Right lobe of liver (tissue), 6 donors: ENCODE measurements around the gene FMNL1. TPM values are rescaled to one million over a fixed set of nuclear protein-coding genes. Genes with fewer than 3 reads are reported as not detected.

Experiments used
- ATAC-seq, 4 donors: fragments of 200-7000 bp; cut with Tn5 transposase; one replicate each; pipeline ENCODE4 v1.9.1; 2020; ENCODE audit warnings: mild to moderate bottlenecking in 4 of 4, moderate library complexity in 4 of 4
- DNase-seq, 3 donors: peaks; one replicate each; pipeline ENCODE4 v3.0.0-alpha.2; 2020
- H3K27ac ChIP-seq, 3 donors: fragments of 200-600 bp; one replicate each; pipeline ENCODE4 v1.8.0; 2022
- H3K27me3 ChIP-seq, 2 donors: fragments of 200-600 bp; one replicate each; pipeline ENCODE4 v1.8.0; 2022
- H3K36me3 ChIP-seq, 4 donors: fragments of 200-600 bp; sonication (generic) in 1 of 4; one replicate each; pipeline versions ENCODE4 v1.5.1 to v1.8.0; 2017 to 2022; ENCODE audit warnings: control low read depth in 1 of 4
- H3K4me1 ChIP-seq, 4 donors: fragments of 200-600 bp; sonication (generic) in 1 of 4; one replicate each; pipeline versions ENCODE4 v1.5.1 to v1.8.0; 2017 to 2022; ENCODE audit warnings: control low read depth in 1 of 4
- H3K4me3 ChIP-seq, 3 donors: fragments of 200-600 bp; one replicate each; pipeline ENCODE4 v1.8.0; 2022
- H3K9me3 ChIP-seq, 4 donors: fragments of 200-600 bp; sonication (generic) in 1 of 4; one replicate each; pipeline versions ENCODE4 v1.5.1 to v1.8.0; 2017 to 2022; ENCODE audit warnings: control low read depth in 1 of 4
- CTCF ChIP-seq, 4 donors: fragments of 200-600 bp in 3 of 4; fragments of 450-650 bp in 1 of 4; IDR thresholded peaks; one replicate each; pipeline versions ENCODE4 v1.5.1 to v1.8.0; 2016 to 2022; ENCODE audit warnings: antibody characterized with exemption in 4 of 4, mild to moderate bottlenecking in 2 of 4
- POLR2A ChIP-seq: fragments of 450-650 bp; IDR thresholded peaks from one replicate; pipeline ENCODE4 v1.6.1; 2017; ENCODE audit warnings: antibody characterized with exemption, mild to moderate bottlenecking
- WGBS: methylation state at CpG from one replicate; pipeline ENCODE4 v1.1.6; 2018; ENCODE audit warnings: low coverage, low lambda C conversion rate; ENCODE audit not compliant: insufficient coverage; ENCODE audit errors: missing lambda C conversion rate; 5-methylcytosine and 5-hydroxymethylcytosine counted together
- intact Hi-C, 2 donors: fragments of 100-400 bp; cut with DNase I; formaldehyde crosslinking; loops; one replicate each; pipeline versions ENCODE4 v1.11.2 to v1.14.1; 2022
- total RNA-seq, 6 experiments: library from RNA; depleted of rRNA in 2 of 6; stranded (reverse); fragments of >200 nt in 2 of 6; fragmentation: NEBNext Ultra II Directional in 3 of 6; extraction: Animal tissue kit (Norgen Biotek cat#: 25700) in 3 of 6; gene quantifications; one replicate each; pipeline versions ENCODE4 v1.1.0 to v1.2.4, GENCODE V29; 2016 to 2023
- donor health status: DM: no; HTN: yes; CAD: no.
- donor health status: DM: no; HTN: no; CAD: no.
- donor health status: DM: no; HTN: no; CAD: no.
- donor health status: DM: no; HTN: yes; CAD: no.
- donor health status: DM: no; HTN: yes; CAD: no.

The FMNL1 gene
- total RNA-seq, 6 experiments from 2014 or later: 3.7 to 10.0 (median 5.1) TPM

GRCh38 chr17:45284176-45285140, 62.8 kb downstream of the FMNL1 start:
- ATAC-seq: peak; percentile 70 to 86 (median 82)
- peaks cover 0 to 51% (median 20%) of the 10 kb centered on the region in 4 donors for H3K36me3 ChIP-seq
- H3K4me1 ChIP-seq: peaks cover 0 to 25% (median 10%) of the 10 kb centered on the region in 4 donors
- peak overlapping the region in 2 of 3 donors; percentile 5 to 50 for H3K27ac ChIP-seq
- DNase-seq: peak; percentile 78 to 91 (median 78)
- no peak overlapping the region for H3K4me3 ChIP-seq
- 84% methylated on average over 10 of the region's 21 CpGs for WGBS
- H3K27me3 ChIP-seq: no peaks in the 10 kb centered on the region
- H3K9me3 ChIP-seq: no peaks in the 10 kb centered on the region
- intact Hi-C loops: loop anchor here (5.0 kb wide), 2 partner anchors 93 to 103 kb away; no protein-coding TSS in a partner anchor
- TF ChIP-seq POLR2A (no peak), CTCF (IDR thresholded peaks at IDR 0.05) (peak in 3 of 4 donors; percentile 12 to 33 (median 14))

GRCh38 chr17:45286286-45286685, 64.6 kb downstream of the FMNL1 start:
- no peaks in the 10 kb centered on the region for H3K9me3 ChIP-seq
- ATAC-seq (no peak), DNase-seq (no peak)
- H3K4me1 ChIP-seq: peaks cover 0 to 42% (median 18%) of the 10 kb centered on the region in 4 donors
- TF ChIP-seq CTCF (IDR thresholded peaks at IDR 0.05) (no peak), POLR2A (no peak)
- peaks cover 0 to 52% (median 20%) of the 10 kb centered on the region in 4 donors for H3K36me3 ChIP-seq
- intact Hi-C loops: loop anchor here in 1 of 2 donors (5.0 kb wide), 1 partner anchor 101 kb away; no protein-coding TSS in a partner anchor
- WGBS: no CpG with 5 or more reads among the region's 5 CpGs
- no peaks in the 10 kb centered on the region for H3K27me3 ChIP-seq
- no peak overlapping the region for H3K4me3 ChIP-seq
- H3K27ac ChIP-seq: no peak overlapping the region

- no peak overlapping the region for H3K27ac ChIP-seq
- no peak overlapping the region for H3K4me3 ChIP-seq
- peaks cover 0 to 57% (median 29%) of the 10 kb centered on the region in 4 donors for H3K4me1 ChIP-seq
- H3K27me3 ChIP-seq: no peaks in the 10 kb centered on the region
- intact Hi-C loops: loop anchor here in 1 of 2 donors (5.0 kb wide), 1 partner anchor 99 kb away; no protein-coding TSS in a partner anchor
- H3K36me3 ChIP-seq: peaks cover 0 to 50% (median 20%) of the 10 kb centered on the region in 4 donors
- DNase-seq (no peak), ATAC-seq (no peak)
- no peaks in the 10 kb centered on the region for H3K9me3 ChIP-seq
- no peak for TF ChIP-seq POLR2A
- TF ChIP-seq CTCF (IDR thresholded peaks at IDR 0.05): no peak
- 57% methylated on average over 6 of the region's 10 CpGs for WGBS
These were observed 66.1 kb downstream of the FMNL1 start for GRCh38 chr17:45287526-45288500.

- ATAC-seq: peak in 3 of 4 donors; percentile 13 to 22 (median 15)
These were observed 67.1 kb downstream of the FMNL1 start for GRCh38 chr17:45288825-45289224.

More at GRCh38 chr17:45288825-45289224, 67.1 kb downstream of the FMNL1 start:
- Histone ChIP-seq H3K4me3 (no peak overlapping the region), H3K27me3 (no peaks in the 10 kb centered on the region), H3K4me1 (peaks cover 2 to 66% (median 37%) of the 10 kb centered on the region in 4 donors), H3K27ac (no peak overlapping the region), H3K9me3 (no peaks in the 10 kb centered on the region), H3K36me3 (peaks cover 0 to 41% (median 15%) of the 10 kb centered on the region in 4 donors)
- WGBS: 38% methylated on average over 6 of the region's 10 CpGs
- no peak for TF ChIP-seq POLR2A
- TF ChIP-seq CTCF (IDR thresholded peaks at IDR 0.05): no peak
- DNase-seq: peak in 2 of 3 donors; percentile 53 to 79
- intact Hi-C loops: loop anchor here in 1 of 2 donors (5.0 kb wide), 1 partner anchor 98 kb away; no protein-coding TSS in a partner anchor
